ENCODE measurements around the gene ZSWIM5.

DNA sequence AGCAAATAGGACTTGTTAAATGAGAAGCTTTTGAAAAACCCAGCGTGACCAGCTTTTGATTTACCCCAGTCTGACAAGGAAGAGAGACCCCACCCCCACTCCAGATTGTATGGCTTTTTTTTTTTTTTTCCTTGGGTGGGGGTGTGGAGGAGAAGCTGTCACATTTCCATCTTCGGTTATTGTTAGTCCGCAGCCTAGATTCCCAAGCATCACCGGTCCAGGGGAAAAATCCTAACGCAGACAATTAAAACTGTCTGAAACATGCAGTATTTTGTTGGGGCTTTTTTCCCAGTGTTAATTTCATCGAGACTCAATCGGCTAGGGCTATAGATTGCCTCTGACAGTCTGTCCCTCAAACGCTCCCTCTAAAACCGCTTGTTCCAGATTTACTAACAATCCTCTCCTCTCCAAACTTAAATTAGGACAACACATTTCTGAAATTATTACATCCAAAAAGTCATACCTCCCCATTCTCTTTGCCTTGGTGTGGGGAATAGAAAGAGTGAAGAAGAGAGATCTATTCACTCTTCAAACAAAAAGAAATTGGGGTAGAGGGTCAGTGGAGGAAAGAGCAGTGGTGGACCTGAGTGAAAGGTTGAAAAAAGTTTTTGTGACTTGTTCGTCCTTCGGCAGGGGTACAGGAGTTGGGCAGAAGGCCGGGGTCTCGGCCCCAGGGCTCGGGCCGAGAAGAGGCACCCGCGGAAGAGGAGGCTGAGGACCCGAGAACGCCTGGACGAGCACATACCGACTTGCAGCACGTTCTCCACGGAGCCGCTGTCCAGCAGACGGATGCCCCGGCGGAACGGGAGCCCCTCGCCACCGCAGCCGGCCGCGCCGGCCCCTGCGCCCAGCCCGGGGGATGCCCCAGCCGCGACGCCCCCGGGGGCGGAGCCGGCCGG is 1.1 kb downstream of the ZSWIM5 start:
- TF ChIP-seq, protein P1, sequence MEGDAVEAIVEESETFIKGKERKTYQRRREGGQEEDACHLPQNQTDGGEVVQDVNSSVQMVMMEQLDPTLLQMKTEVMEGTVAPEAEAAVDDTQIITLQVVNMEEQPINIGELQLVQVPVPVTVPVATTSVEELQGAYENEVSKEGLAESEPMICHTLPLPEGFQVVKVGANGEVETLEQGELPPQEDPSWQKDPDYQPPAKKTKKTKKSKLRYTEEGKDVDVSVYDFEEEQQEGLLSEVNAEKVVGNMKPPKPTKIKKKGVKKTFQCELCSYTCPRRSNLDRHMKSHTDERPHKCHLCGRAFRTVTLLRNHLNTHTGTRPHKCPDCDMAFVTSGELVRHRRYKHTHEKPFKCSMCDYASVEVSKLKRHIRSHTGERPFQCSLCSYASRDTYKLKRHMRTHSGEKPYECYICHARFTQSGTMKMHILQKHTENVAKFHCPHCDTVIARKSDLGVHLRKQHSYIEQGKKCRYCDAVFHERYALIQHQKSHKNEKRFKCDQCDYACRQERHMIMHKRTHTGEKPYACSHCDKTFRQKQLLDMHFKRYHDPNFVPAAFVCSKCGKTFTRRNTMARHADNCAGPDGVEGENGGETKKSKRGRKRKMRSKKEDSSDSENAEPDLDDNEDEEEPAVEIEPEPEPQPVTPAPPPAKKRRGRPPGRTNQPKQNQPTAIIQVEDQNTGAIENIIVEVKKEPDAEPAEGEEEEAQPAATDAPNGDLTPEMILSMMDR (IDR thresholded peaks at IDR 0.05; ENCODE audit: insufficient read depth, low read length), result no peak
- no peak for TF ChIP-seq POLR2AphosphoS5 (IDR thresholded peaks at IDR 0.05; ENCODE audit: low read depth)
- TF ChIP-seq, protein P2, sequence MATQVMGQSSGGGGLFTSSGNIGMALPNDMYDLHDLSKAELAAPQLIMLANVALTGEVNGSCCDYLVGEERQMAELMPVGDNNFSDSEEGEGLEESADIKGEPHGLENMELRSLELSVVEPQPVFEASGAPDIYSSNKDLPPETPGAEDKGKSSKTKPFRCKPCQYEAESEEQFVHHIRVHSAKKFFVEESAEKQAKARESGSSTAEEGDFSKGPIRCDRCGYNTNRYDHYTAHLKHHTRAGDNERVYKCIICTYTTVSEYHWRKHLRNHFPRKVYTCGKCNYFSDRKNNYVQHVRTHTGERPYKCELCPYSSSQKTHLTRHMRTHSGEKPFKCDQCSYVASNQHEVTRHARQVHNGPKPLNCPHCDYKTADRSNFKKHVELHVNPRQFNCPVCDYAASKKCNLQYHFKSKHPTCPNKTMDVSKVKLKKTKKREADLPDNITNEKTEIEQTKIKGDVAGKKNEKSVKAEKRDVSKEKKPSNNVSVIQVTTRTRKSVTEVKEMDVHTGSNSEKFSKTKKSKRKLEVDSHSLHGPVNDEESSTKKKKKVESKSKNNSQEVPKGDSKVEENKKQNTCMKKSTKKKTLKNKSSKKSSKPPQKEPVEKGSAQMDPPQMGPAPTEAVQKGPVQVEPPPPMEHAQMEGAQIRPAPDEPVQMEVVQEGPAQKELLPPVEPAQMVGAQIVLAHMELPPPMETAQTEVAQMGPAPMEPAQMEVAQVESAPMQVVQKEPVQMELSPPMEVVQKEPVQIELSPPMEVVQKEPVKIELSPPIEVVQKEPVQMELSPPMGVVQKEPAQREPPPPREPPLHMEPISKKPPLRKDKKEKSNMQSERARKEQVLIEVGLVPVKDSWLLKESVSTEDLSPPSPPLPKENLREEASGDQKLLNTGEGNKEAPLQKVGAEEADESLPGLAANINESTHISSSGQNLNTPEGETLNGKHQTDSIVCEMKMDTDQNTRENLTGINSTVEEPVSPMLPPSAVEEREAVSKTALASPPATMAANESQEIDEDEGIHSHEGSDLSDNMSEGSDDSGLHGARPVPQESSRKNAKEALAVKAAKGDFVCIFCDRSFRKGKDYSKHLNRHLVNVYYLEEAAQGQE (IDR thresholded peaks at IDR 0.05; ENCODE audit: insufficient replicate concordance, low read depth), result peak; percentile 86
- TF ChIP-seq GABPA (IDR thresholded peaks at IDR 0.05; ENCODE audit: low read depth), result no peak
- no peak for TF ChIP-seq SPI1 (IDR thresholded peaks at IDR 0.05; ENCODE audit: borderline replicate concordance, low read depth)
